Thymus (tissue), 11 donors: Measurements from ENCODE around the gene TRIM8. TPM values are rescaled to one million over a fixed set of nuclear protein-coding genes. Genes with fewer than 3 reads are reported as not detected.

ENCODE experiments used
- DNase-seq, 9 donors: peaks; one replicate each; pipeline ENCODE4 v3.0.0-alpha.2; 2013; ENCODE audit warnings: low spot score in 9 of 9, low read depth in 6 of 9, missing footprints in 1 of 9
- H3K27ac ChIP-seq, 2 donors: one replicate each; pipeline ENCODE4 v1.5.1; 2013; ENCODE audit warnings: control low read depth in 1 of 2, low read depth in 1 of 2, low read length in 1 of 2, mild to moderate bottlenecking in 1 of 2, moderate library complexity in 1 of 2
- H3K27me3 ChIP-seq, 2 donors: one replicate each; pipeline ENCODE4 v1.5.1; 2013; ENCODE audit warnings: low read length in 1 of 2; ENCODE audit not compliant: control insufficient read depth in 2 of 2, insufficient read depth in 1 of 2
- H3K36me3 ChIP-seq, 2 donors: one replicate each; pipeline ENCODE4 v1.5.1; 2013; ENCODE audit warnings: low read length in 1 of 2, mild to moderate bottlenecking in 1 of 2, moderate library complexity in 1 of 2; ENCODE audit not compliant: control insufficient read depth in 2 of 2, insufficient read depth in 2 of 2
- H3K4me1 ChIP-seq, 2 donors: one replicate each; pipeline ENCODE4 v1.5.1; 2013; ENCODE audit warnings: low read length in 2 of 2; ENCODE audit not compliant: control insufficient read depth in 2 of 2, insufficient read depth in 2 of 2
- H3K4me3 ChIP-seq, 2 donors: one replicate each; pipeline ENCODE4 v1.5.1; 2013; ENCODE audit warnings: low read length in 2 of 2, control low read depth in 1 of 2, mild to moderate bottlenecking in 1 of 2
- H3K9me3 ChIP-seq, 2 donors: one replicate each; pipeline ENCODE4 v1.5.1; 2013; ENCODE audit warnings: low read length in 1 of 2, mild to moderate bottlenecking in 1 of 2; ENCODE audit not compliant: control insufficient read depth in 2 of 2, insufficient read depth in 1 of 2
- WGBS: extraction: QIAGEN DNeasy Blood & Tissue Kit; methylation state at CpG from one replicate; pipeline ENCODE4 v1.1.7; 2013; 5-methylcytosine and 5-hydroxymethylcytosine counted together
- polyA plus RNA-seq: library from polyadenylated mRNA; stranded (reverse); fragments of 200-250 nt; gene quantifications from one replicate; pipeline ENCODE4 v1.2.3, GENCODE V29; 2013
- total RNA-seq: library from RNA; stranded (reverse); fragments of 120-200 nt; gene quantifications from one replicate; pipeline ENCODE4 v1.2.4, GENCODE V29; 2013
- donor health status: healthy.

The TRIM8 gene
- total and polyA plus RNA-seq, 2 donors: 21.7 to 65.5 TPM

DNA sequence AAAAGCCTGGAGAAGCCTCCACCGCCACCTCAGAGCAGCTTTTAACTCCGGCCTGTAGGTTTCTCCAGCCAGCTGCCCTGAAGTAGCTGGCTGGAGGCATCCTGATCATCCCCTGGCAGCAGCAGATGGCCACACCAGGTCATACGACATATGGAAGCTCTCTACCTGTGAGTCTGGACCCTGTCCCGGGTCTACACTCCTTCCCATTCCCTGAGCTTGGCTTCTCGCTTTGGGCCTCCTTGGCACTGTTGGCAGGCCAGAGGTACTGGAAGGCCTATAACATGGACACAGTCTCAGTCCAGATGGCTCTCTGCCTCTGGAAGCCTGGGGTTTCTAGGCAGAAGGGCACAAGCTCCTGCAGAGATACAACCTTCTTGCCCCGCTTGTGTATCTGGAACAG lies 43.5 kb upstream of the TRIM8 start:
- WGBS: 99% methylated on average over 6 of the region's 6 CpGs
- Histone ChIP-seq H3K27me3 (no peaks in the 10 kb centered on the region), H3K4me1 (peaks cover 0 to 24% of the 10 kb centered on the region in 2 donors)

DNA sequence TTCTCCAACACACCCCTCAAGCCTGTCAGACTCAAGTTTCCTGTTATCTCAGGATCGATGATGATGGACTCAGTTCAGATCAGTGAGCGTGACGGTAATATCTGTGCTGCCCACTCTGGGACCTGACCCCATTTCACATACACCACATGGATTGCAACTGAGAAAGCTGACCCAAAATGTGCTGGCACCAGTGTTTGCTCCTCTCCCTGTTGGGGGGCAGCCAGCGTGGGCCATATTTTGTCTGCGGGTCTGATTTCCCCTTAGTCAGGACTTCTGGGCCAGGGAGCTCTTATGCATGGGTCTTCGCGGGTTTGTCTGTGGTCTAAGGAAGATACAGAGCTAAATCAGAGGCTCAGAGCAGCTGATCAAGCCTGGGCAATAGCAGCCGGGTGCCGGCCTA lies 42.6 kb upstream of the TRIM8 start:
- WGBS: 95% methylated on average over 9 of the region's 9 CpGs
- peaks cover 46 to 70% of the 10 kb centered on the region in 2 donors for H3K36me3 ChIP-seq
- H3K27ac ChIP-seq: no peak overlapping the region
- H3K27me3 ChIP-seq: no peaks in the 10 kb centered on the region
- DNase-seq: no peak
- H3K4me3 ChIP-seq: no peak overlapping the region
- H3K9me3 ChIP-seq: no peaks in the 10 kb centered on the region
- H3K4me1 ChIP-seq: peaks cover 0 to 20% of the 10 kb centered on the region in 2 donors

More for the DNA sequence above, 43.5 kb upstream of the TRIM8 start:
- Histone ChIP-seq H3K4me3 (no peak overlapping the region), H3K36me3 (peaks cover 42 to 75% of the 10 kb centered on the region in 2 donors), H3K27ac (peak overlapping the region in 1 of 2 donors; percentile 11), H3K9me3 (no peaks in the 10 kb centered on the region)
- DNase-seq: no peak

DNA sequence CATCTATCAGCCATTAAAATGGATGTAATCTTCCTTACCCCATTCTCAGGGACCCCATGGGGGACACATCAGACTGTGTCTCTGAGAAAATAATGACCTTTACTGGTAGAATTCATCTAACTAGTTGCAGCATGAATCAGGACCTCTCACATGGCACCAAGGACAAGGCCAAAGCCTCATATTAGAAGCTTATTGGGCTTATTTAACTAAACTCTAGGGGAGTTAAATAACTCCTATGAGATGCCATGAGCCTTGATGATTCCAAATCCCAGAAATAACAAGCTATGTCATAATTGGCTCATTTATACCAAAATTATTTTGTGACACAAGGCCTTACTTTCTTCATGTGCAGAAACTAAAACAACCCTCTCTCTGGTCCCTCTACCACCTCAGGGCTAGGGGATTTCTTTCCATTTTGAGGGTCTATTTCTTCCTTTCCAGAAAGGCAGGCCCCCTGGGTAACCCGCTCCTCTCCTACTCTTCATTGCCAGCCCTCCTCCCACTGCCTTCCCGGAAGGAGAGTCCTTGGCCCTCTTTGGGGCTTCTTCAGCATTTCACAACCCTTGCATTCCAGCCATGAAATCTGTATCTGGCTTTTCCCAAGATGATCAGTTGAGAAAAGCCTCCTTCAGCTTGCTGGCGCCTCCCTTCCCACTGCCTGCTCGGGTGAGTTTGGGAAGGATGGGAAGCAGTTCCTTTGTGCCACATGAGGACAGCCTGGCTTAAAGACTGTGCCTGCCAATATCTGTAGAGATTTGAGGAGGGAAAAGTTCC lies 41.8 kb upstream of the TRIM8 start:
- H3K27ac ChIP-seq: peak overlapping the region in 1 of 2 donors; percentile 20
- no peaks in the 10 kb centered on the region for H3K9me3 ChIP-seq
- peaks cover 46 to 63% of the 10 kb centered on the region in 2 donors for H3K36me3 ChIP-seq
- H3K4me3 ChIP-seq: no peak overlapping the region
- peaks cover 0 to 15% of the 10 kb centered on the region in 2 donors for H3K4me1 ChIP-seq
- WGBS: 98% methylated on average over 4 of the region's 4 CpGs
- no peaks in the 10 kb centered on the region for H3K27me3 ChIP-seq
- DNase-seq: no peak

DNA sequence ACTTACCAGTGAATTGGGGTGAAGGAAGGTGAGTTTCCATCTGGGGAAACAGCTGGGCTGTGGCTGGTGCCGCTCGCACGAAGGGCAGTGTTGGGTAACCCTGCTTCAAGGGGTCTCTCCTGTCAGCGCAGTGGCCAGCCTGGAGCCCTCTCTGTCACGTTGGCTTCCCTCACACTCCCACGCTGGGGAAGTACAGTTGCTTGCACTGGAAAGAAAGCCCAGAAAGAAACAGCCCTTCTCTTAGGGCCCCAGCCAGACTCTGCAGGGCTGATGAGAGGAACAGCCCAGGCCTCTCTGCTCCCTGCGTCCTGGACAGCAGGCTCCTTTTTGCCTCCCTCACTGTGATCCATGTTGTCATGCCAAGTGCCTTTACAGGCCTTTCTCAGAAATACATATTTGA lies 40.3 kb upstream of the TRIM8 start:
- H3K9me3 ChIP-seq: no peaks in the 10 kb centered on the region
- 94% methylated on average over 7 of the region's 7 CpGs for WGBS
- H3K4me1 ChIP-seq: peaks cover 0 to 12% of the 10 kb centered on the region in 2 donors
- H3K4me3 ChIP-seq: no peak overlapping the region
- H3K27ac ChIP-seq: peak overlapping the region in 1 of 2 donors; percentile 42
- peaks cover 34 to 51% of the 10 kb centered on the region in 2 donors for H3K36me3 ChIP-seq
- no peaks in the 10 kb centered on the region for H3K27me3 ChIP-seq
- no peak for DNase-seq

DNA sequence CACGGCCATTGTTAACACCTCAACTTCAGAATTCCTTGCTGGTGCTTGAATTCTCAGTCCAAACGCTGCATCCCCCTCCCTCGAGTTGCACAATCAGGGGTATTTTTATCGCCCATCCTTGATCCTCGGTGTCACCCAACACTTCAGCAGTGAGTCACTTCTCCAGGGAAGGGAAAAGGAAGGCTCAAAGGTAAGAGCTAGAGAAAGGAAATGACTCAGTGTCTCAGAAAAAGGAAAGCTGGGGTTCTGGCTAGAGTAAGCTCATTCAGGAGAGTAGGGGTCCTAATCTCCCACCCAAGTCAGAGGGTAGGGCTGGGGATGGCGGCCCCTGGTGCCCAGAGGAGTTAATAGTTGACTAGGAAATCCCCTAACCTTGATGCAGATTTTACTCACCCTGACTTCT lies 39.8 kb upstream of the TRIM8 start:
- DNase-seq: no peak
- Histone ChIP-seq H3K9me3 (no peaks in the 10 kb centered on the region), H3K27me3 (no peaks in the 10 kb centered on the region), H3K36me3 (peaks cover 29 to 46% of the 10 kb centered on the region in 2 donors), H3K27ac (no peak overlapping the region), H3K4me1 (peaks cover 0 to 8% of the 10 kb centered on the region in 2 donors), H3K4me3 (no peak overlapping the region)
- WGBS: 84% methylated on average over 6 of the region's 6 CpGs

DNA sequence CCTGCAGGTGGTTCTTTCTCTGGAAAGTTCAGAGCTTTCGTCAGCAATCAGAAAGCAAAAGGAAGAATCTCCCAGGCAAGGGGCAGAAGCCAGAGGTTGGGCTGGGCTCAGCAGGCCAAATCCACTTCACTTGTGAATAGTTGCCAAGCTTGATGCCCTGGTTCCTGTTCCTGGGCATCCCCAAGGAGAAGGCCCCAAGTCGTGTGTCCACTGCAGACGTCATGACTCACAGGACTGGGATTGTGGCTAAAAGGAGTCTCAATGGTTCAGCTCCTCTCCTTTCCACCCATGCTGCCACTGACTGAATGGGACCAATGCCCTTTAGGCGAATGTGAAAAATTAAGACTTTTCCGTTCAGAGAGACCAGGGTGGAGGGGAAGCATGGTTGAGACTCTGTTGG lies 38.6 kb upstream of the TRIM8 start:
- Histone ChIP-seq H3K27me3 (no peaks in the 10 kb centered on the region), H3K9me3 (no peaks in the 10 kb centered on the region), H3K4me3 (no peak overlapping the region), H3K27ac (no peak overlapping the region), H3K4me1 (no peaks in the 10 kb centered on the region), H3K36me3 (peaks cover 19 to 36% of the 10 kb centered on the region in 2 donors)
- 95% methylated on average over 5 of the region's 5 CpGs for WGBS
- DNase-seq: no peak

DNA sequence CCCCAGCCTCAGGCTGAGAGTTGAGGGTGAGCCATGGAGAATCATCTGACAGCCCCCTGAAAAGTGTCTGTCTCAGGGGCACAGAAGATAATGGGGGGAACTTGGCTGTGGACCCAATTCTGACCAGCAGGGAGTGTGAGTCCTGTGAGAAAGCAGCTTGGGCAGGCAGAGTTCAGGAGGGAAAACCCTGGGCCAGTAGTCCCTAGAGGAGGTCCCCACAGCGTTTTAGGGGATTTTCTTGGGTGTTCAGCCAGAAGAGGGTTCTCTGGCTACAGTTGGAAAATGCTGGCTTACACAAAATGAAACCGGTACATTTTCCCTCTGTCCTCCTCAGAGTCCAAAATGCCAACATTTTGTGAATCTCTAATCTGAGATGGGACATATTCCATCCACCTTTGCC lies 35.8 kb upstream of the TRIM8 start:
- H3K27me3 ChIP-seq: no peaks in the 10 kb centered on the region
- H3K36me3 ChIP-seq: peaks cover 4 to 14% of the 10 kb centered on the region in 2 donors
- no peak for DNase-seq
- H3K27ac ChIP-seq: no peak overlapping the region
- no peaks in the 10 kb centered on the region for H3K9me3 ChIP-seq
- H3K4me3 ChIP-seq: no peak overlapping the region
- 86% methylated on average over 2 of the region's 2 CpGs for WGBS
- H3K4me1 ChIP-seq: peaks cover 4 to 25% of the 10 kb centered on the region in 2 donors

DNA sequence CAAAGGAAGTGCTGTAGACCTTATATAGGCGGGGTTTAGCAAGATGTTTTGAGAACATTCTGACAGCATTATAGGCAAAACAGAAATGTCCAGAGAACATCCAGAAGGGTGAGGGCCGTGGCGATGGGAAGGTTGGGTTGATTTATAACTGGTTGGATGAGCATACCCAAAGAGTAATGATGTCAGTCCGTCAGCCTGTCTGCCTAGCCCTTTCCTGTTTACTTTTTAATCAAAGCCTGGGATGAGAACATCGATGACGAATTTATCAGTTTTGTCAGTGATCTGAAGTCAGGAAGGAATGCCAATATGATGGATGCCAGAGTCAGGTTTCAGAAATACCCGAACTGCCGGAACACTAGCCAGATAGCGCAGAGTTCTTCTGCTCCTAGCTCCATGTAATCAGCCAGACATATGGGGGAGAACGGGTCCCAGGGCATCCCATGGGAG lies 33.8 kb upstream of the TRIM8 start:
- H3K27ac ChIP-seq: no peak overlapping the region
- no peak for DNase-seq
- peaks cover 4 to 34% of the 10 kb centered on the region in 2 donors for H3K4me1 ChIP-seq
- H3K9me3 ChIP-seq: no peaks in the 10 kb centered on the region
- WGBS: 95% methylated on average over 10 of the region's 10 CpGs
- peaks cover 8 to 14% of the 10 kb centered on the region in 2 donors for H3K36me3 ChIP-seq
- H3K27me3 ChIP-seq: no peaks in the 10 kb centered on the region
- H3K4me3 ChIP-seq: no peak overlapping the region

DNA sequence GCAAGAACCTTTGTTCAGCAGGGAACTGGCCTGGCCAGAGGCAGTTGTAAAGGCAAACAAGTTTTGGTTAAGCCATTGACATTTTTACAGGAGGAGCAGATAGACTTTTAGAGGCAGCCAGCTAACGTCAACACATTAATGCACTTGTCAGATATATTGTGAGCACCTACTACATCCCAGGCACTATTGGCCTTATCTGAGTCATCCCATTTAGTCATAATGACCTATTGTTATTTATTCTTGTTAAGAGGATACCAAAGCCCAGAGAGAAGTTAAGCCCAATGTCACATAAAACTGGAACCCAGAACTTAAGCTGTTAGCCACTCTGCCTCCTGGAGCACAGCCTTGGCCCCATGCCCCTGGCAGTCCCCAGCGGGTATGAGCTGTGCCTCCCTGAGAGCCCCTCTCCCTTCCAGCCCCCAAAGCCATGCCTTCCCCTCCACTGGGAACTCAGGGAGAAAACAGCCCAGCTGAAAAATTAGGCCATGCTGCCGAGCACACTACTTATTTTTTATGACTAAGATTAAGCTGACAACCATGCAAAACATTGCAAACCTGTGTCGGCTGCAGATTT lies 32.7 kb upstream of the TRIM8 start:
- Histone ChIP-seq H3K27me3 (no peaks in the 10 kb centered on the region), H3K9me3 (no peaks in the 10 kb centered on the region), H3K4me1 (peaks cover 4 to 41% of the 10 kb centered on the region in 2 donors), H3K4me3 (no peak overlapping the region), H3K36me3 (peaks cover 12 to 21% of the 10 kb centered on the region in 2 donors), H3K27ac (peak overlapping the region; percentile 21 to 62)
- no peak for DNase-seq
- WGBS: 94% methylated on average over 4 of the region's 4 CpGs
